Right lobe of liver (tissue), 6 donors: Measurements from ENCODE around the gene RPL19. TPM values are rescaled to one million over a fixed set of nuclear protein-coding genes. Genes with fewer than 3 reads are reported as not detected.

Experiments
- ATAC-seq, 4 donors: fragments of 200-7000 bp; cut with Tn5 transposase; one replicate each; pipeline ENCODE4 v1.9.1; 2020; ENCODE audit warnings: mild to moderate bottlenecking in 4 of 4, moderate library complexity in 4 of 4
- DNase-seq, 3 donors: peaks; one replicate each; pipeline ENCODE4 v3.0.0-alpha.2; 2020
- H3K27ac ChIP-seq, 3 donors: fragments of 200-600 bp; one replicate each; pipeline ENCODE4 v1.8.0; 2022
- H3K27me3 ChIP-seq, 2 donors: fragments of 200-600 bp; one replicate each; pipeline ENCODE4 v1.8.0; 2022
- H3K36me3 ChIP-seq, 4 donors: fragments of 200-600 bp; sonication (generic) in 1 of 4; one replicate each; pipeline versions ENCODE4 v1.5.1 to v1.8.0; 2017 to 2022; ENCODE audit warnings: control low read depth in 1 of 4
- H3K4me1 ChIP-seq, 4 donors: fragments of 200-600 bp; sonication (generic) in 1 of 4; one replicate each; pipeline versions ENCODE4 v1.5.1 to v1.8.0; 2017 to 2022; ENCODE audit warnings: control low read depth in 1 of 4
- H3K4me3 ChIP-seq, 3 donors: fragments of 200-600 bp; one replicate each; pipeline ENCODE4 v1.8.0; 2022
- H3K9me3 ChIP-seq, 4 donors: fragments of 200-600 bp; sonication (generic) in 1 of 4; one replicate each; pipeline versions ENCODE4 v1.5.1 to v1.8.0; 2017 to 2022; ENCODE audit warnings: control low read depth in 1 of 4
- CTCF ChIP-seq, 4 donors: fragments of 200-600 bp in 3 of 4; fragments of 450-650 bp in 1 of 4; IDR thresholded peaks; one replicate each; pipeline versions ENCODE4 v1.5.1 to v1.8.0; 2016 to 2022; ENCODE audit warnings: antibody characterized with exemption in 4 of 4, mild to moderate bottlenecking in 2 of 4
- POLR2A ChIP-seq: fragments of 450-650 bp; IDR thresholded peaks from one replicate; pipeline ENCODE4 v1.6.1; 2017; ENCODE audit warnings: antibody characterized with exemption, mild to moderate bottlenecking
- WGBS: methylation state at CpG from one replicate; pipeline ENCODE4 v1.1.6; 2018; ENCODE audit warnings: low coverage, low lambda C conversion rate; ENCODE audit not compliant: insufficient coverage; ENCODE audit errors: missing lambda C conversion rate; 5-methylcytosine and 5-hydroxymethylcytosine counted together
- intact Hi-C, 2 donors: fragments of 100-400 bp; cut with DNase I; formaldehyde crosslinking; loops; one replicate each; pipeline versions ENCODE4 v1.11.2 to v1.14.1; 2022
- total RNA-seq, 6 experiments: library from RNA; depleted of rRNA in 2 of 6; stranded (reverse); fragments of >200 nt in 2 of 6; fragmentation: NEBNext Ultra II Directional in 3 of 6; extraction: Animal tissue kit (Norgen Biotek cat#: 25700) in 3 of 6; gene quantifications; one replicate each; pipeline versions ENCODE4 v1.1.0 to v1.2.4, GENCODE V29; 2016 to 2023
- donor health status: DM: no; HTN: yes; CAD: no.
- donor health status: DM: no; HTN: no; CAD: no.
- donor health status: DM: no; HTN: no; CAD: no.
- donor health status: DM: no; HTN: yes; CAD: no.
- donor health status: DM: no; HTN: yes; CAD: no.

RPL19 gene
- total RNA-seq, 6 experiments from 2014 or later: 537 to 1,327 (median 627) TPM

GRCh38 chr17:39199820-39200069 is 338 bp upstream of the RPL19 start:
- H3K27ac ChIP-seq: peak overlapping the region; percentile 96 to 99 (median 99)
- H3K4me1 ChIP-seq: peaks cover 0 to 28% (median 3%) of the 10 kb centered on the region in 4 donors

GRCh38 chr17:39200957-39201510 is 951 bp downstream of the RPL19 start:
- peaks cover 0 to 28% (median 3%) of the 10 kb centered on the region in 4 donors for H3K4me1 ChIP-seq
- intact Hi-C loops: no loop called here

More at GRCh38 chr17:39199820-39200069, 338 bp upstream of the RPL19 start:
- peak overlapping the region; percentile 93 to 99 (median 96) for H3K4me3 ChIP-seq
- no peaks in the 10 kb centered on the region for H3K27me3 ChIP-seq
- intact Hi-C loops: no loop called here
- no peaks in the 10 kb centered on the region for H3K9me3 ChIP-seq
- TF ChIP-seq CTCF (IDR thresholded peaks at IDR 0.05) (no peak), POLR2A (peak; percentile 55)
- peak; percentile 80 to 90 (median 87) for ATAC-seq
- peak; percentile 83 to 92 (median 89) for DNase-seq
- H3K36me3 ChIP-seq: peaks cover 8 to 37% (median 28%) of the 10 kb centered on the region in 4 donors
- WGBS: 0% methylated on average over 10 of the region's 10 CpGs

GRCh38 chr17:39204245-39204644 is 4.2 kb downstream of the RPL19 start:
- TF ChIP-seq CTCF (IDR thresholded peaks at IDR 0.05) (no peak), POLR2A (no peak)
- DNase-seq (no peak), ATAC-seq (no peak)
- H3K4me1 ChIP-seq: peaks cover 0 to 16% (median 3%) of the 10 kb centered on the region in 4 donors
- no peak overlapping the region for H3K27ac ChIP-seq
- no peak overlapping the region for H3K4me3 ChIP-seq
- H3K36me3 ChIP-seq: peaks cover 8 to 41% (median 31%) of the 10 kb centered on the region in 4 donors
- 67% methylated on average over 1 of the region's 8 CpGs for WGBS
- intact Hi-C loops: no loop called here
- no peaks in the 10 kb centered on the region for H3K27me3 ChIP-seq
- H3K9me3 ChIP-seq: no peaks in the 10 kb centered on the region

More at GRCh38 chr17:39200957-39201510, 951 bp downstream of the RPL19 start:
- 32% methylated on average over 11 of the region's 11 CpGs for WGBS
- DNase-seq (no peak), ATAC-seq (no peak)
- Histone ChIP-seq H3K36me3 (peaks cover 8 to 41% (median 31%) of the 10 kb centered on the region in 4 donors), H3K4me3 (peak overlapping the region; percentile 93 to 99 (median 96)), H3K27me3 (no peaks in the 10 kb centered on the region), H3K27ac (peak overlapping the region; percentile 96 to 99 (median 99)), H3K9me3 (no peaks in the 10 kb centered on the region)
- no peak for TF ChIP-seq CTCF (IDR thresholded peaks at IDR 0.05)
- no peak for TF ChIP-seq POLR2A

GRCh38 chr17:39205112-39205526 is 5.0 kb downstream of the RPL19 start:
- Histone ChIP-seq H3K27ac (no peak overlapping the region), H3K4me3 (no peak overlapping the region), H3K27me3 (no peaks in the 10 kb centered on the region), H3K36me3 (peaks cover 8 to 41% (median 31%) of the 10 kb centered on the region in 4 donors), H3K9me3 (no peaks in the 10 kb centered on the region), H3K4me1 (peaks cover 0 to 18% (median 3%) of the 10 kb centered on the region in 4 donors)
- intact Hi-C loops: loop anchor here in 1 of 2 donors (5.0 kb wide), 1 partner anchor 37 kb away; no protein-coding TSS in a partner anchor
- ATAC-seq (no peak), DNase-seq (no peak)
- no peak for TF ChIP-seq POLR2A
- TF ChIP-seq CTCF (IDR thresholded peaks at IDR 0.05): no peak
- no CpG with 5 or more reads among the region's 3 CpGs for WGBS
